COLO829 (cell line): ENCODE results near the gene JPH2.
"Not testable (repeated sequence)": the region's sequence is repeated elsewhere in the genome, so short reads cannot be mapped to it uniquely, and the experiment has no call there.

Source experiments
- DNase-seq: peaks from one replicate; pipeline ENCODE4 v3.0.0; 2012; ENCODE audit warnings: low spot score

The JPH2 gene

DNA sequence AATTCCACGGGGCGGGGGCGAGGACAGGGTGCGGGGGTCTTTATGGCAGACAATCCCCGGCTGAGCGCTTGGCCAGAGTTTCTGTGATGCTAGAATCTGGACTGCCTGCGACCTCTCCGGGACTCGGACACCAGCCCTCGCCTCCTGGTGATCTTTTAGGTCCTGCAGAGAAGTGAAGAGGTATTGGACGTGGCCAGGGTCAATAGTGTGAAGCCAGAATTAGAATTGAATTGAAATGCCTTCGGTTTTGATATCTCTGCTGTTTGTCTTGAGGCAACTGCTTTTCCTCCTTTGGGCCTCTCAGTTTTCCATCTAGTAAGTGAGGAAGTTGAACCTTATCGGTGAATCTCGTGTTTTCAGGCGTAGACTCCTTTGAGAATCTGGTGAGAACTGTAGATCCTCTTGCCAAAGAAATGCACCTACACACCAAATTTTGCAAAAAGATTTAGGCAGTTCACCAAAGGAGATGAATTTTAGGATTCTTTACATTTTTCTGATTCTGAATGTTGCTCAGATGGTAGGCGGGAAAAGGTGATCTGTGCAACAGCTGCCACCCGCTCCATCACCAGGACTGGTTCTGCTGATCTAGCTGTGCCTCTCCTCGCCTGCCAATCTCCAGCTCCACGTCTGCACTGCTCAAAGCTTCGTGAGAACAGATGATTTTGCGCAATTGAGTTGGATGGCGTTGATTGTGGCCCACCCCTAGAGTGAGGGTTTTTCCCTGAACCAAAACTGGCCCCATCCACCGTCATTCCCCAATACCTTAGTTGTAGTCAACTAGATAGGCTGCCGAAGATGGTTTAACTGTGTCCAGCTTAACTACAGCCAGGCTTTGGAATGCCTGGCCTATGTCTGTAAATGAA, 24.4 kb upstream of the JPH2 start:
- no peak for DNase-seq

- peak; percentile 99 for DNase-seq
Measured at GRCh38 chr20:44210406-44211176, 23.6 kb upstream of the JPH2 start, which contains the start of gene OSER1. Gene OSER1, minus strand, starts transcription at chr20:44210771. Its CDS starts 3,814 bp downstream, at chr20:44206957.

GRCh38 chr20:44209686-44210405, 22.9 kb upstream of the JPH2 start:
- no peak for DNase-seq

DNA sequence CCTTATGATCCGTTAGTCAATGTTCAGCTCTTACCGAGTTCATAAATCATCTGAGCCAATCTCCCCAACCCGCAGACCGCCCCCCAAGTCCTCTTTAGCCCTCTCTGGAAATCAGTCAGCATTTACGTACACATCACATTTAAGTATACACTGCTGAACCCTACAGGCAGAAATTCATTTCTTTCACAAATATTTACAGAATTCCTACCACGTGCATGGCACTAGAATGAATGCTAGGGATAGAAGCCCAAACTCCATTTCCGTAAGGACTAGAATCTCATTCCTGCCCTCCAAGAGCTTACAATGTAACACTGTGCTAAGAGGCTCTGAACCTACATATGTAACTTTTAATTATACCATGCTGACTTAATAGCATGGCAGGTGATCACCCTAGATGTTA, 21.8 kb upstream of the JPH2 start:
- DNase-seq = no peak

DNA sequence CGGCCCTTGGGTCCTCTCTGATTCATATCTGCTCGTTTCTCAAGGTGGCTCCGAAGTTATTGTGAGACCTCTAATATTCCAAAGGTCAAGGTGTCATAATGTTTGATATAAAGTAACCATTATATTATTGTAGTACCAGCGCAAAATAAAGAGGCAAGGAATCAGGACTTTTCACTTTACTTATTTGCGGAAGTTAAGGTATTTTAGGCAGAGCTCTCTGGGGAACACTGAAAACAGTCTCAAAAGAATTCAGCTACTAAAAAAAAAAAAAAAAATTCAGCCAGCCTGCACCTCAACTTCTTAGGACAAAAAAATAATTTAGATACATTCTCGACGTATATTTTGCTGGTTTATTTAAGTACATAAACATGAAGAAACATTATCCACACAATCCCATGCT, 21.2 kb upstream of the JPH2 start:
- DNase-seq = no peak

- DNase-seq = no peak
Measured at GRCh38 chr20:44207126-44207723, 20.2 kb upstream of the JPH2 start.

GRCh38 chr20:44206132-44206531, 19.1 kb upstream of the JPH2 start:
- DNase-seq = no peak

- no peak for DNase-seq
Measured at GRCh38 chr20:44204832-44205215, 17.8 kb upstream of the JPH2 start.

DNA sequence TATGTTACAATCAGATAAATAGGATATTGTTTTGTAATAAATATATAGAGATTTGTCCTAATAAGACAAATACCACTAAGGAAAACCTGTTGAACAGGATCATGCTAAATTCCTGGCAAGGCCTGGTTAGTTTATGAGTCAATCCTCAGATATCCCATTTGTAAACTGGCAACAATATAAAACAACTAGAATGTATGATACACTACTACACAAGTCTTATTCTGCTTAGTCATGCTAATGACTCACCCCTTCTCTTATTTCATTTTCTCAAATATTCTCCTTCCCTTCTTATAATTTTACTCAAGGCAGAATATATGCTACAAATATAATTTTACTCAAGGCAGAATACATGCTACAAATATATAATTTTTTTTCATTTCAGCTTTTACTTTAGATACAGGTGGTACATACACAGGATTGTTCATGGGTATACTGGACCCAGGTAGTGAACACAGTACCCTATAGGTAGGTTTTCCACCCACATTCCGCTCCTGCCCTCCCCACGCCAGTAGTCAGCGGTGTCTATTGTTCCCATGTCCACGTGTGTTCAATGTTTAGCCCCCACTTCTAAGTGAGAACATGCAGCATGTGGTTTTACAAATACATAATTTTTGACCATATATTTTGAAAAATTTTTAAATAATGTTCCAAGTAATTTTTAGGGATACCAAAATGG, 17.3 kb upstream of the JPH2 start:
- peak; percentile 93 for DNase-seq

DNA sequence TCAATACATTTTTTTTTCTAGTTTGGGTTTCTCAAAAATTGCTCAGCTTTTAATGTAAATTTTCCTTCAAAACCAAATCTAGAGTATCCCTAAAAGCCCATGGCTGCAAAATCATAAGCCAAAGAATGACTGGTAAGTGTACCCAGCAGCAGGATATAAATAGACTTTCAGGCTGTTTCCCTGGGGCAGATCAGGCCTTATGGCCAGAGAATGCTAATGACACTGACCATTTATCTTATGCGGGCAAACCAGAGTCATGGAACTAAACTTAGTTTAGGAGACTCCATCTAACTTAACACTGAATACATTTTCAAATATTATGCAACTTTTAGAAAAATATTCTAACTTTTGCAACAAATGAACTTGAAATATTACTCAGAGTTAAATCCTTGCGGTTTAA, 16.2 kb upstream of the JPH2 start:
- DNase-seq = no peak

DNA sequence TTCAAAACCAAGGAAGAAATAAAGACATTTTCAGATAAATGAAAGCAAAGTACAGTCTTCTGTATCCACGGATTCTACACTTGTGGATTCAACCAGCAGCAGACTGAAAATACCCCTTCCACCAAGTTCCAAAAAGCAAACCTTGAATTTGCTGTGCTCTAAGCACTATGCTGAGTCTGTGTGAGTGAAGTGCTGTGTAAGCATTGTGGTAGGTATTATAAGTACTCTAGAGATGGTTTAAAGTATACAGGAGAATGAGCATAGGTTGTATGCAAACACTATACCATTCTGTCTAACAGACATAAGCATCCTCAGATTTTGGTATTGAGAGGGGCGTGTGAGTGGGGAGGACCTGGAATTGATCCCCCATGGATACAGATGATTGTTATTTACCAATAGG, 14.0 kb upstream of the JPH2 start:
- no peak for DNase-seq

DNA sequence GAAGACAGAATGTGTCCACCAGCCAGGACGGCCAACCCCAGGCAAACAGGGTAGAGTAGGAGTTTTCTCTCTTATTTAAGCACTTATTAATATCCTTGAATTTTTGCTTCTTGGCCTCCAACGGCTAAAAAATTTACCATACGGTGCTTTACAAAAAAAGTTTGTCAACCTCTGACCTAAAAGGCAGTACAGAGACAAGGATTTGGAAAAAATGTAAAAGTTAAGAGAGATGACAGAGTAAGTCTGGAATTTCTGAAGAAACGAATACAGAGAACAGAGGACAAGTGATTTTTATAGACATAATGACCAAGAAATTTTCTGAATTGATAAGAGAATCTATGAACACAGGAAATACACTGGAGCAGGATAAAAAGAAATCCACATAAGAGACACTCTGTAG, 13.4 kb upstream of the JPH2 start:
- no peak for DNase-seq

- no peak for DNase-seq
Measured at GRCh38 chr20:44199877-44200276, 12.9 kb upstream of the JPH2 start.

GRCh38 chr20:44198872-44199271, 11.9 kb upstream of the JPH2 start:
- no peak for DNase-seq

- DNase-seq = no peak
Measured at GRCh38 chr20:44196271-44196670, 9.3 kb upstream of the JPH2 start.

DNA sequence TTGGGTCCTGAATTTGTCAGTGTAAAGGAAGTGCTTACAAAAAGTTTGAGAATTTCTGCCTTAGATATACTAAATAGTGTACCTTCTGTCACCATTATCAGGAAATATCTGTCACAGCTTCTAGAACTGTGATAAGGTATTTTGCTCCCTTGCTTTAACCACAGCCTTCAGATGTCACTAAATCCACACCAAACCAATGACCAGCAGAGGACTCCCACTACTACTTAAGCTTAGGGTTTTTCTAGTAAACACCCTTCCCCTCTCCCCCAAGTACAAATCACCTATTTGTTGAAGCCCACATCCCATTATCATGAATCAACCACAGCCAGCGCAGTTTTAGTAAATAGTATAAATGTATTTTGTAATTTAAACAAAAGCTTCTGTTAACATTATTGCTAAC, 8.6 kb upstream of the JPH2 start:
- no peak for DNase-seq

- no peak for DNase-seq
Measured at GRCh38 chr20:44193801-44194200, 6.8 kb upstream of the JPH2 start.

- not testable (repeated sequence) for DNase-seq
Measured at GRCh38 chr20:44191640-44192039, 4.7 kb upstream of the JPH2 start.

- DNase-seq = peak; percentile 66
Measured at GRCh38 chr20:44190197-44190852, 3.3 kb upstream of the JPH2 start.

GRCh38 chr20:44188752-44189151, 1.8 kb upstream of the JPH2 start:
- DNase-seq = no peak
